CD14-positive monocyte (primary cell): ENCODE measurements around the gene CCL4. TPM values are rescaled to one million over a fixed set of nuclear protein-coding genes. Genes with fewer than 3 reads are reported as not detected.
"Not testable (repeated sequence)": the region's sequence is repeated elsewhere in the genome, so short reads cannot be mapped to it uniquely, and the experiment has no call there.

Experiments used
- DNase-seq, 3 donors: peaks; one replicate each; pipeline ENCODE4 v3.0.0-alpha.2; 2011 to 2022
- H2AFZ ChIP-seq: 2 replicates; pipeline ENCODE4 v1.6.0; 2012; ENCODE audit warnings: mild to moderate bottlenecking, low read depth, low read length, inconsistent platforms; ENCODE audit not compliant: insufficient read depth, poor library complexity, severe bottlenecking
- H3K27ac ChIP-seq, 2 donors: 1 replicate in 1 of 2; 2 replicates in 1 of 2; pipeline ENCODE4 v1.5.1; 2012 to 2013; ENCODE audit warnings: low read length in 2 of 2, control low read depth in 1 of 2, inconsistent platforms in 1 of 2, low read depth in 1 of 2, mild to moderate bottlenecking in 1 of 2
- H3K27me3 ChIP-seq, 2 donors: one replicate each; pipeline versions ENCODE4 v1.6.0 to v1.6.1; 2011 to 2013; ENCODE audit warnings: low read length in 2 of 2; ENCODE audit not compliant: control insufficient read depth in 2 of 2, insufficient read depth in 2 of 2
- H3K36me3 ChIP-seq, 2 donors: replicated peaks in 1 of 2; 1 replicate in 1 of 2; 2 replicates in 1 of 2; pipeline versions ENCODE4 v1.5.1 to v1.6.1; 2012 to 2013; ENCODE audit warnings: low read length in 2 of 2, control low read depth in 1 of 2, inconsistent platforms in 1 of 2, mild to moderate bottlenecking in 1 of 2; ENCODE audit not compliant: insufficient read depth in 2 of 2, control insufficient read depth in 1 of 2
- H3K4me1 ChIP-seq, 2 donors: 1 replicate in 1 of 2; 2 replicates in 1 of 2; pipeline versions ENCODE4 v1.5.1 to v1.6.1; 2012 to 2013; ENCODE audit warnings: low read length in 2 of 2, control low read depth in 1 of 2, inconsistent platforms in 1 of 2, mild to moderate bottlenecking in 1 of 2, moderate library complexity in 1 of 2; ENCODE audit not compliant: insufficient read depth in 2 of 2, control insufficient read depth in 1 of 2
- H3K4me2 ChIP-seq: replicated peaks from 2 replicates; pipeline ENCODE3; 2012; ENCODE audit warnings: low read length, moderate library complexity, mild to moderate bottlenecking; ENCODE audit not compliant: poor library complexity, severe bottlenecking; ENCODE audit errors: extremely low read depth
- H3K4me3 ChIP-seq, 3 experiments: fragments of 200-600 bp in 1 of 3; sonication (generic) in 1 of 3; replicated peaks in 1 of 3; 1 replicate in 2 of 3; 2 replicates in 1 of 3; pipeline ENCODE4 v1.5.1; 2011 to 2013; ENCODE audit warnings: low read length in 3 of 3, mild to moderate bottlenecking in 3 of 3, control low read depth in 2 of 3, low read depth in 2 of 3, inconsistent platforms in 1 of 3, moderate library complexity in 1 of 3
- H3K79me2 ChIP-seq: 2 replicates; pipeline ENCODE4 v1.6.0; 2012; ENCODE audit warnings: mild to moderate bottlenecking, control low read depth, inconsistent platforms, low read length, moderate library complexity; ENCODE audit not compliant: insufficient read depth
- H3K9ac ChIP-seq: 2 replicates; pipeline ENCODE4 v1.6.0; 2017; ENCODE audit warnings: low read length, mild to moderate bottlenecking; ENCODE audit not compliant: insufficient read depth, poor library complexity, severe bottlenecking
- H3K9me3 ChIP-seq, 2 donors: replicated peaks in 1 of 2; 1 replicate in 1 of 2; 2 replicates in 1 of 2; pipeline versions ENCODE4 v1.5.1 to v1.6.1; 2012 to 2013; ENCODE audit warnings: low read length in 2 of 2, control low read depth in 1 of 2; ENCODE audit not compliant: control insufficient read depth in 1 of 2, insufficient read depth in 1 of 2
- H4K20me1 ChIP-seq: 2 replicates; pipeline ENCODE4 v1.6.0; 2012; ENCODE audit warnings: mild to moderate bottlenecking, low read length, control low read depth, moderate library complexity; ENCODE audit not compliant: insufficient read depth
- H3K27ac Mint-ChIP-seq, 7 donors: one replicate each; pipeline ENCODE4 v1.8.0; 2020; ENCODE audit warnings: mild to moderate bottlenecking in 7 of 7, mixed read lengths in 7 of 7, moderate library complexity in 6 of 7, inconsistent platforms in 2 of 7
- H3K27me3 Mint-ChIP-seq, 3 donors: one replicate each; pipeline ENCODE4 v1.8.0; 2021 to 2022; ENCODE audit warnings: low read depth in 3 of 3, mild to moderate bottlenecking in 3 of 3, mixed read lengths in 3 of 3, moderate library complexity in 3 of 3, inconsistent platforms in 1 of 3
- H3K36me3 Mint-ChIP-seq, 2 donors: one replicate each; pipeline ENCODE4 v1.8.0; 2020; ENCODE audit warnings: mixed read lengths in 2 of 2, inconsistent platforms in 1 of 2, mild to moderate bottlenecking in 1 of 2
- H3K4me1 Mint-ChIP-seq: one replicate; pipeline ENCODE4 v1.8.0; 2020; ENCODE audit warnings: mild to moderate bottlenecking, mixed read lengths
- H3K4me3 Mint-ChIP-seq, 2 donors: one replicate each; pipeline ENCODE4 v1.8.0; 2020; ENCODE audit warnings: mild to moderate bottlenecking in 2 of 2, mixed read lengths in 2 of 2, moderate library complexity in 1 of 2
- H3K9me3 Mint-ChIP-seq, 7 donors: one replicate each; pipeline ENCODE4 v1.8.0; 2020 to 2022; ENCODE audit warnings: mixed read lengths in 7 of 7, mild to moderate bottlenecking in 6 of 7, moderate library complexity in 6 of 7, inconsistent platforms in 2 of 7
- WGBS: methylation state at CpG from one replicate; pipeline ENCODE4 v1.1.5; 2013; ENCODE audit warnings: missing lambda C conversion rate; ENCODE audit not compliant: insufficient coverage; 5-methylcytosine and 5-hydroxymethylcytosine counted together
- intact Hi-C, 2 donors: fragments of 100-400 bp; cut with micrococcal nuclease; formaldehyde crosslinking; loops; one replicate each; pipeline versions ENCODE4 v1.15.0 to v1.15.1; 2023
- polyA minus RNA-seq: library from RNA; depleted of rRNA, polyadenylated mRNA; stranded (reverse); fragments of >200 nt; gene quantifications from 2 replicates; pipeline ENCODE4 v1.2.3, GENCODE V29; 2012
- polyA plus RNA-seq, 3 donors: library from polyadenylated mRNA; depleted of rRNA in 1 of 3; unstranded in 2 of 3; stranded (reverse) in 1 of 3; fragments of 300-500 nt in 2 of 3; fragments of >200 nt in 1 of 3; fragmentation: Illumina TruSeq in 2 of 3; gene quantifications; 1 replicate in 2 of 3; 2 replicates in 1 of 3; pipeline ENCODE4 v1.2.3, GENCODE V29; 2012 to 2021
- total RNA-seq, 12 experiments: library from RNA in 1 of 12; stranded (reverse) in 1 of 12; fragments of 120-200 nt in 1 of 12; gene quantifications; one replicate each; pipeline ENCODE4 v1.2.4 and lab custom pipeline; 2013 to 2026; ENCODE audit warnings: mixed read lengths in 6 of 12, inconsistent platforms in 1 of 12
- TF ChIP-seq, protein P1 (sequence below): fragments of 200-600 bp; IDR thresholded peaks from one replicate; pipeline ENCODE4 v1.8.0; 2022; ENCODE audit warnings: antibody characterized with exemption, mild to moderate bottlenecking

The CCL4 gene
- total RNA-seq (2013): 3.3 TPM
- polyA plus RNA-seq (10 to 100 TPM; 11.8 to 41.7 (median 40.6) TPM), polyA minus RNA-seq (1.8 and 3.7 TPM in 2 replicates), total RNA-seq (lab: John Stamatoyannopoulos, UW) (17.7 to 8,821 (median 65.9) reads per million in 11 experiments)

DNA sequence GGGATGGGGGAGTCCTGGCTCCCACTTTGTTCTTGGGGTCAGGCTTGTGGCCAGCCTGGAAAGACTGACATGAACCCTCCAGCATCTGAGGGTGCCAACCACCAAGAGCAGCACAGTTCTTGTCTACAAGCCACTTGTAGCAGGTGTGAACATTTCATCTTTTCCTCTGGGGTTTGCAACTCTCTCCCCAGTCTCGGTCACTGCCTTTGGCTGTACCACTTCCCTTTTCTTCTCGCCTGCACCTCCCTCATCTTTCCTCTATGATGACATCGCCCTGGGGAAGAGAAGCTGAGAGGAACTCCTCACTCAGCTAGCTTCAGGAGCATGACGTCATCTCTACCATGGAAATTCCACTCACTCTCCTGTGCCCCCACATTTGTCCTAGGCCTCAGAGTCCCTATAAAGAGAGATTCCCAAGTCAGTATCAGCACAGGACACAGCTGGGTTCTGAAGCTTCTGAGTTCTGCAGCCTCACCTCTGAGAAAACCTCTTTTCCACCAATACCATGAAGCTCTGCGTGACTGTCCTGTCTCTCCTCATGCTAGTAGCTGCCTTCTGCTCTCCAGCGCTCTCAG is at the start of gene CCL4:
CCL4 (plus strand) TSS at position 427 of the 575 bp plus-strand sequence; CDS start at position 506, 79 bp downstream.
- peak; percentile 59 to 96 (median 84) for DNase-seq
- H3K36me3 Mint-ChIP-seq, H3K9me3 ChIP-seq, H3K79me2 ChIP-seq, H3K9ac ChIP-seq, H3K27me3 ChIP-seq, H2AFZ ChIP-seq, H3K4me3 ChIP-seq, H3K27me3 Mint-ChIP-seq, H3K36me3 ChIP-seq, H4K20me1 ChIP-seq, H3K9me3 Mint-ChIP-seq, intact Hi-C loops: not testable (repeated sequence)
- Mint-ChIP-seq H3K27ac (peak within 1 kb of the TSS; percentile 81 to 96 (median 91)), H3K4me1 (peaks cover 57% of the 10 kb centered on the region), H3K4me3 (peak within 1 kb of the TSS; percentile 53 to 67)
- Histone ChIP-seq H3K4me2 (peak within 1 kb of the TSS; percentile 21), H3K4me1 (peaks cover 62 to 63% of the 10 kb centered on the region in 2 donors), H3K27ac (peak within 1 kb of the TSS; percentile 39 to 48)
- 67% methylated on average over 1 of the region's 6 CpGs for WGBS

DNA sequence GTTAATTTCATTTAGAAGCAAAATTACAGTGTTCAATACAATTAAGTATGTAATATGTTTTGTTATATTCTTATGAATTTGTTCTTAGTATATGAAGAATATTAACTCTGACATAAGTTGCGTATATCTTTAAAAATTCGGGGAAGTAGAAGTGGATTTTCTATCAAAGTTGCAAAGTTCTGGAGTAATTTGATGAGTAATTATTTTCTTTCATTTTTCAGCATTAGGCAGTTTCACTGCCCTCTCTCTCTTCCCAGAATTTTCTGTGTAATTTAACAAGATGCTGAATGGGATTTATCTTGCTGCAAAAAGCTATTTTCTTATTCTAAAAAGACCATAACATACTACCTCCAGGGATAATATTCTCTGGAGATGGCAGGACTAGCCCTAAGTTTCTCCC is 48.5 kb upstream of the CCL4 start:
- Mint-ChIP-seq H3K9me3 (peaks cover 9 to 20% (median 15%) of the 10 kb centered on the region in 7 donors), H3K27ac (no peak overlapping the region), H3K27me3 (peaks cover 0 to 8% (median 2%) of the 10 kb centered on the region in 3 donors), H3K4me3 (no peak overlapping the region), H3K36me3 (no peaks in the 10 kb centered on the region), H3K4me1 (peaks cover 20% of the 10 kb centered on the region)
- H4K20me1 ChIP-seq: no peaks in the 10 kb centered on the region
- H3K4me3 ChIP-seq: no peak overlapping the region
- no peak overlapping the region for H3K4me2 ChIP-seq
- H3K9me3 ChIP-seq: peaks cover 0 to 4% of the 10 kb centered on the region in 2 donors
- intact Hi-C loops: no loop called here
- H2AFZ ChIP-seq: no peak overlapping the region
- H3K36me3 ChIP-seq: no peaks in the 10 kb centered on the region
- WGBS: no CpG with 5 or more reads among the region's 2 CpGs
- no peaks in the 10 kb centered on the region for H3K4me1 ChIP-seq
- no peaks in the 10 kb centered on the region for H3K27me3 ChIP-seq
- H3K9ac ChIP-seq: no peak overlapping the region
- H3K27ac ChIP-seq: no peak overlapping the region
- TF ChIP-seq, protein P1, sequence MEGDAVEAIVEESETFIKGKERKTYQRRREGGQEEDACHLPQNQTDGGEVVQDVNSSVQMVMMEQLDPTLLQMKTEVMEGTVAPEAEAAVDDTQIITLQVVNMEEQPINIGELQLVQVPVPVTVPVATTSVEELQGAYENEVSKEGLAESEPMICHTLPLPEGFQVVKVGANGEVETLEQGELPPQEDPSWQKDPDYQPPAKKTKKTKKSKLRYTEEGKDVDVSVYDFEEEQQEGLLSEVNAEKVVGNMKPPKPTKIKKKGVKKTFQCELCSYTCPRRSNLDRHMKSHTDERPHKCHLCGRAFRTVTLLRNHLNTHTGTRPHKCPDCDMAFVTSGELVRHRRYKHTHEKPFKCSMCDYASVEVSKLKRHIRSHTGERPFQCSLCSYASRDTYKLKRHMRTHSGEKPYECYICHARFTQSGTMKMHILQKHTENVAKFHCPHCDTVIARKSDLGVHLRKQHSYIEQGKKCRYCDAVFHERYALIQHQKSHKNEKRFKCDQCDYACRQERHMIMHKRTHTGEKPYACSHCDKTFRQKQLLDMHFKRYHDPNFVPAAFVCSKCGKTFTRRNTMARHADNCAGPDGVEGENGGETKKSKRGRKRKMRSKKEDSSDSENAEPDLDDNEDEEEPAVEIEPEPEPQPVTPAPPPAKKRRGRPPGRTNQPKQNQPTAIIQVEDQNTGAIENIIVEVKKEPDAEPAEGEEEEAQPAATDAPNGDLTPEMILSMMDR: no peak
- H3K79me2 ChIP-seq: no peaks in the 10 kb centered on the region
- DNase-seq: no peak
